HepG2 (cell line): ENCODE data around the gene SPTSSB. TPM values are rescaled to one million over a fixed set of nuclear protein-coding genes. Genes with fewer than 3 reads are reported as not detected.

Experiments
- ATAC-seq: fragments of 200-7000 bp; cut with Tn5 transposase; 3 replicates; pipeline ENCODE4 v1.9.1; 2020; ENCODE audit warnings: mild to moderate bottlenecking, moderate library complexity
- BruUV-seq: library from RNA; stranded (reverse); fragments of 400-500 nt; replicated peaks from 2 replicates; lab custom pipeline; 2021; lab: Mats Ljungman, UMichigan
- CTCF ChIA-PET: fragments of 300-600 bp; formaldehyde crosslinking; extraction: SDS; loops from one replicate; lab custom pipeline; 2021; ENCODE audit warnings: low total read pairs, inconsistent platforms, low intra/inter-chr PET ratio; lab: Yijun Ruan, JAX
- POLR2A ChIA-PET: fragments of 350-600 bp; sonication (Branson Sonifier 250); formaldehyde crosslinking; loops from one replicate; lab custom pipeline; 2020; ENCODE audit warnings: antibody characterized with exemption, inconsistent platforms; lab: Yijun Ruan, JAX
- DNase-seq: peaks from one replicate; pipeline ENCODE4 v3.0.0-alpha.2; 2015; ENCODE audit warnings: low spot score
- FAIRE-seq: peaks from 3 replicates; lab custom pipeline; 2011; peaks lifted over from hg19 to GRCh38; lab: Jason Lieb, UNC
- H2AFZ ChIP-seq: one replicate; pipeline ENCODE4 v1.6.1; 2011; ENCODE audit warnings: low read length, inconsistent platforms
- H3K27ac ChIP-seq: fragments of 300-600 bp; 3 replicates; pipeline ENCODE4 v1.8.0; 2011; ENCODE audit warnings: mixed run types, mild to moderate bottlenecking, mixed read lengths, low read length, inconsistent platforms; ENCODE audit not compliant: insufficient read depth; ENCODE audit errors: extremely low read length
- H3K27me3 ChIP-seq, 2 experiments: fragments of 200-600 bp in 1 of 2; 2 replicates in 1 of 2; 3 replicates in 1 of 2; pipeline versions ENCODE4 v1.6.0 to v1.8.0; 2011; ENCODE audit warnings: low read length in 2 of 2, mild to moderate bottlenecking in 2 of 2, moderate library complexity in 2 of 2, inconsistent platforms in 1 of 2; ENCODE audit not compliant: insufficient read depth in 2 of 2, control insufficient read depth in 1 of 2
- H3K36me3 ChIP-seq, 2 experiments: fragments of 200-600 bp in 1 of 2; replicated peaks in 1 of 2; 2 replicates in 1 of 2; 3 replicates in 1 of 2; pipeline versions ENCODE4 v1.5.1 to v1.8.0; 2011; ENCODE audit warnings: low read length in 2 of 2, inconsistent platforms in 1 of 2; ENCODE audit not compliant: insufficient read depth in 2 of 2, control insufficient read depth in 1 of 2
- H3K4me1 ChIP-seq: 2 replicates; pipeline ENCODE4 v1.5.1; 2012; ENCODE audit warnings: low read length, inconsistent platforms; ENCODE audit not compliant: insufficient read depth
- H3K4me2 ChIP-seq: 2 replicates; pipeline ENCODE4 v1.6.0; 2011; ENCODE audit warnings: low read depth, low read length, inconsistent platforms
- H3K4me3 ChIP-seq, 3 experiments: fragments of 200-600 bp in 1 of 3; sonication (generic), shearing (Covaris generic) in 1 of 3; replicated peaks in 1 of 3; 2 replicates each; pipeline ENCODE4 v1.5.1; 2011 to 2016; ENCODE audit warnings: low read length in 3 of 3, inconsistent platforms in 2 of 3, low read depth in 2 of 3, mild to moderate bottlenecking in 2 of 3, control low read depth in 1 of 3, mixed read lengths in 1 of 3; ENCODE audit not compliant: insufficient read depth in 1 of 3
- H3K79me2 ChIP-seq: one replicate; pipeline ENCODE4 v1.6.1; 2011; ENCODE audit warnings: low read length, inconsistent platforms; ENCODE audit not compliant: insufficient read depth
- H3K9ac ChIP-seq: 2 replicates; pipeline ENCODE4 v1.6.0; 2011; ENCODE audit warnings: mild to moderate bottlenecking, low read depth, low read length, inconsistent platforms; ENCODE audit not compliant: insufficient read depth
- H3K9me3 ChIP-seq: 2 replicates; pipeline ENCODE4 v1.5.1; 2012; ENCODE audit warnings: mild to moderate bottlenecking, low read length
- H4K20me1 ChIP-seq: 2 replicates; pipeline ENCODE4 v1.6.0; 2011; ENCODE audit warnings: inconsistent platforms, mild to moderate bottlenecking, low read length, moderate library complexity; ENCODE audit not compliant: insufficient read depth
- CEBPB ChIP-seq: IDR thresholded peaks from 2 replicates; pipeline ENCODE4 v1.6.1; 2011; ENCODE audit warnings: low read depth, low read length, improper control_type of control experiment, borderline replicate concordance
- CEBPG ChIP-seq: IDR thresholded peaks from 2 replicates; pipeline ENCODE4 v1.6.1; 2016
- ERF ChIP-seq: IDR thresholded peaks from 2 replicates; pipeline ENCODE4 v1.6.1; 2018; ENCODE audit warnings: missing biosample characterization, missing genetic modification reagents
- GATA4 ChIP-seq: sonication (generic); IDR thresholded peaks from 2 replicates; pipeline ENCODE4 v1.6.1; 2016; ENCODE audit warnings: antibody characterized with exemption, low read depth, borderline replicate concordance
- MAZ ChIP-seq, 2 experiments: sonication (generic) in 1 of 2; formaldehyde crosslinking in 1 of 2; IDR thresholded peaks; 2 replicates each; pipeline versions ENCODE4 v1.5.0 to v1.6.1; 2012 to 2020; ENCODE audit warnings: low read depth in 2 of 2, mild to moderate bottlenecking in 2 of 2, borderline replicate concordance in 1 of 2, improper control_type of control experiment in 1 of 2, low read length in 1 of 2, missing genetic modification reagents in 1 of 2, moderate library complexity in 1 of 2
- MTF2 ChIP-seq: sonication (generic); formaldehyde crosslinking; IDR thresholded peaks from 2 replicates; pipeline ENCODE4 v1.5.0; 2020; ENCODE audit warnings: missing genetic modification reagents, borderline replicate concordance
- RFXAP ChIP-seq: sonication (generic); formaldehyde crosslinking; IDR thresholded peaks from 2 replicates; pipeline ENCODE4 v1.4.0; 2020; ENCODE audit warnings: missing genetic modification reagents, borderline replicate concordance
- SNAPC4 ChIP-seq: sonication (generic); formaldehyde crosslinking; IDR thresholded peaks from 2 replicates; pipeline ENCODE4 v1.4.0; 2020; ENCODE audit warnings: mild to moderate bottlenecking, missing genetic modification reagents
- ZFP1 ChIP-seq: IDR thresholded peaks from 2 replicates; pipeline ENCODE4 v1.6.1; 2016
- ZNF451 ChIP-seq: sonication (generic); formaldehyde crosslinking; IDR thresholded peaks from 2 replicates; pipeline ENCODE4 v1.5.0; 2020; ENCODE audit warnings: mild to moderate bottlenecking, missing genetic modification reagents
- ZNF674 ChIP-seq: sonication (generic); formaldehyde crosslinking; IDR thresholded peaks from 2 replicates; pipeline ENCODE4 v1.5.0; 2020; ENCODE audit warnings: low read depth, mild to moderate bottlenecking, missing genetic modification reagents
- WGBS: methylation state at CpG from one replicate; pipeline ENCODE4 v1.1.6; 2017; ENCODE audit warnings: low lambda C conversion rate; 5-methylcytosine and 5-hydroxymethylcytosine counted together
- in situ Hi-C: cut with HindIII; loops from 2 replicates; pipeline ENCODE4 v1.10.0; 2017; ENCODE audit warnings: low pct_unique_long_range_greater_than_20kb; ENCODE audit not compliant: extremely low pct_ligation_motif_present
- intact Hi-C: fragments of 100-400 bp; cut with micrococcal nuclease; formaldehyde crosslinking; loops from one replicate; pipeline ENCODE4 v1.10.0; 2022; ENCODE audit not compliant: unreplicated experiment
- polyA plus RNA-seq, 8 experiments: library from polyadenylated mRNA; depleted of rRNA in 3 of 8; stranded (reverse) in 7 of 8; unstranded in 1 of 8; fragments of >200 nt; fragmentation: Illumina TruSeq in 4 of 8; extraction: Trizol in 4 of 8; gene quantifications; 2 replicates each; pipeline versions ENCODE4 v1.2.1 to v1.2.3, GENCODE V29; 2011 to 2016; ENCODE audit warnings: low read depth in 4 of 8, missing spikeins in 1 of 8, mixed read lengths in 1 of 8; ENCODE audit not compliant: insufficient read depth in 1 of 8
- total RNA-seq, 5 experiments: library from RNA; depleted of rRNA; stranded (reverse); fragments of >200 nt; fragmentation: Illumina TruSeq; extraction: Trizol; gene quantifications; 2 replicates each; pipeline ENCODE4 v1.2.3, GENCODE V29; 2016; ENCODE audit warnings: low read depth in 1 of 5
- TF ChIP-seq, protein P1 (sequence below): sonication (generic); formaldehyde crosslinking; conservative IDR thresholded peaks from 2 replicates; pipeline ENCODE4 v1.4.0; 2020; ENCODE audit warnings: missing genetic modification reagents
- TF ChIP-seq, protein P2 (sequence below): IDR thresholded peaks from 2 replicates; pipeline ENCODE4 v1.6.1; 2016; ENCODE audit warnings: low read depth, borderline replicate concordance
- TF ChIP-seq, protein P3 (sequence below): sonication (generic); formaldehyde crosslinking; IDR thresholded peaks from 2 replicates; pipeline ENCODE4 v1.5.0; 2020; ENCODE audit warnings: mild to moderate bottlenecking, missing genetic modification reagents

The SPTSSB gene
- total and polyA plus RNA-seq, 2 of the 13 experiments (the other 11 are each of a cell fraction or from before 2014, with no cell fraction given): 0.51 to 2.4 TPM

- in situ Hi-C loops: no loop called here
- H2AFZ ChIP-seq: no peak overlapping the region
- 22% methylated on average over 3 of the region's 3 CpGs for WGBS
- intact Hi-C loops: no loop called here
- H3K36me3 ChIP-seq: no peaks in the 10 kb centered on the region
- no peaks in the 10 kb centered on the region for H3K79me2 ChIP-seq
- no peaks in the 10 kb centered on the region for H3K9me3 ChIP-seq
- FAIRE-seq: no peak
- H3K4me2 ChIP-seq: no peak overlapping the region
- POLR2A ChIA-PET: no interaction called here
- BruUV-seq: no TSS peak
- peaks cover 21% of the 10 kb centered on the region for H3K4me1 ChIP-seq
- CTCF ChIA-PET: no interaction called here
- no peak for DNase-seq
- H4K20me1 ChIP-seq: no peaks in the 10 kb centered on the region
- H3K9ac ChIP-seq: no peak overlapping the region
- no peak for ATAC-seq
- no peak overlapping the region for H3K4me3 ChIP-seq
- H3K27ac ChIP-seq: no peak overlapping the region
- H3K27me3 ChIP-seq: peaks cover 3 to 43% of the 10 kb centered on the region in 2 experiments; a peak in 4 of 5 replicates
- no peak for TF ChIP-seq MAZ (IDR thresholded peaks at IDR 0.05; ENCODE audit: borderline replicate concordance, low read depth, low read length)
- no peak for TF ChIP-seq MAZ (CRISPR knock-in tag; IDR thresholded peaks at IDR 0.05; ENCODE audit: low read depth)
- no peak for TF ChIP-seq CEBPG (CRISPR knock-in tag)
- TF ChIP-seq MTF2 (CRISPR knock-in tag): no peak
- no peak for TF ChIP-seq SNAPC4 (CRISPR knock-in tag)
- TF ChIP-seq, protein P1, sequence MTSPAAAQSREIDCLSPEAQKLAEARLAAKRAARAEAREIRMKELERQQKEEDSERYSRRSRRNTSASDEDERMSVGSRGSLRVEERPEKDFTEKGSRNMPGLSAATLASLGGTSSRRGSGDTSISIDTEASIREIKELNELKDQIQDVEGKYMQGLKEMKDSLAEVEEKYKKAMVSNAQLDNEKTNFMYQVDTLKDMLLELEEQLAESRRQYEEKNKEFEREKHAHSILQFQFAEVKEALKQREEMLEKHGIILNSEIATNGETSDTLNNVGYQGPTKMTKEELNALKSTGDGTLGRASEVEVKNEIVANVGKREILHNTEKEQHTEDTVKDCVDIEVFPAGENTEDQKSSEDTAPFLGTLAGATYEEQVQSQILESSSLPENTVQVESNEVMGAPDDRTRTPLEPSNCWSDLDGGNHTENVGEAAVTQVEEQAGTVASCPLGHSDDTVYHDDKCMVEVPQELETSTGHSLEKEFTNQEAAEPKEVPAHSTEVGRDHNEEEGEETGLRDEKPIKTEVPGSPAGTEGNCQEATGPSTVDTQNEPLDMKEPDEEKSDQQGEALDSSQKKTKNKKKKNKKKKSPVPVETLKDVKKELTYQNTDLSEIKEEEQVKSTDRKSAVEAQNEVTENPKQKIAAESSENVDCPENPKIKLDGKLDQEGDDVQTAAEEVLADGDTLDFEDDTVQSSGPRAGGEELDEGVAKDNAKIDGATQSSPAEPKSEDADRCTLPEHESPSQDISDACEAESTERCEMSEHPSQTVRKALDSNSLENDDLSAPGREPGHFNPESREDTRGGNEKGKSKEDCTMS (CRISPR knock-in tag): no peak
- TF ChIP-seq ZFP1 (CRISPR knock-in tag): no peak
- no peak for TF ChIP-seq ERF
- TF ChIP-seq, protein P2, sequence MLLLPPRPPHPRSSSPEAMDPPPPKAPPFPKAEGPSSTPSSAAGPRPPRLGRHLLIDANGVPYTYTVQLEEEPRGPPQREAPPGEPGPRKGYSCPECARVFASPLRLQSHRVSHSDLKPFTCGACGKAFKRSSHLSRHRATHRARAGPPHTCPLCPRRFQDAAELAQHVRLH (CRISPR knock-in tag): no peak
- TF ChIP-seq GATA4: no peak
- TF ChIP-seq ZNF674 (CRISPR knock-in tag): no peak
- no peak for TF ChIP-seq CEBPB
- no peak for TF ChIP-seq ZNF451 (CRISPR knock-in tag)
- TF ChIP-seq, protein P3, sequence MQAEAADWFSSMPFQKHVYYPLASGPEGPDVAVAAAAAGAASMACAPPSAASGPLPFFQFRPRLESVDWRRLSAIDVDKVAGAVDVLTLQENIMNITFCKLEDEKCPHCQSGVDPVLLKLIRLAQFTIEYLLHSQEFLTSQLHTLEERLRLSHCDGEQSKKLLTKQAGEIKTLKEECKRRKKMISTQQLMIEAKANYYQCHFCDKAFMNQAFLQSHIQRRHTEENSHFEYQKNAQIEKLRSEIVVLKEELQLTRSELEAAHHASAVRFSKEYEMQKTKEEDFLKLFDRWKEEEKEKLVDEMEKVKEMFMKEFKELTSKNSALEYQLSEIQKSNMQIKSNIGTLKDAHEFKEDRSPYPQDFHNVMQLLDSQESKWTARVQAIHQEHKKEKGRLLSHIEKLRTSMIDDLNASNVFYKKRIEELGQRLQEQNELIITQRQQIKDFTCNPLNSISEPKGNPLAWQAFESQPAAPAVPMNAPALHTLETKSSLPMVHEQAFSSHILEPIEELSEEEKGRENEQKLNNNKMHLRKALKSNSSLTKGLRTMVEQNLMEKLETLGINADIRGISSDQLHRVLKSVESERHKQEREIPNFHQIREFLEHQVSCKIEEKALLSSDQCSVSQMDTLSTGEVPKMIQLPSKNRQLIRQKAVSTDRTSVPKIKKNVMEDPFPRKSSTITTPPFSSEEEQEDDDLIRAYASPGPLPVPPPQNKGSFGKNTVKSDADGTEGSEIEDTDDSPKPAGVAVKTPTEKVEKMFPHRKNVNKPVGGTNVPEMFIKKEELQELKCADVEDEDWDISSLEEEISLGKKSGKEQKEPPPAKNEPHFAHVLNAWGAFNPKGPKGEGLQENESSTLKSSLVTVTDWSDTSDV: no peak
- no peak for TF ChIP-seq RFXAP (CRISPR knock-in tag)
Observed at GRCh38 chr3:161369531-161369930, 1.8 kb downstream of the SPTSSB start.
